Breast epithelium (tissue), 4 donors: Measurements from ENCODE around the gene IFNGR2. TPM values are rescaled to one million over a fixed set of nuclear protein-coding genes. Genes with fewer than 3 reads are reported as not detected.

Source experiments
- DNase-seq, 2 donors: peaks; one replicate each; pipeline ENCODE4 v3.0.0-alpha.2; 2019; ENCODE audit warnings: low spot score in 2 of 2
- H3K27ac ChIP-seq, 2 donors: fragments of 200-600 bp; sonication (generic) in 1 of 2; one replicate each; pipeline ENCODE4 v1.5.1; 2016 to 2019; ENCODE audit warnings: mild to moderate bottlenecking in 1 of 2
- H3K27me3 ChIP-seq, 2 donors: fragments of 200-600 bp; sonication (generic) in 1 of 2; one replicate each; pipeline versions ENCODE4 v1.5.1 to v1.6.0; 2017 to 2019; ENCODE audit warnings: control low read depth in 1 of 2, mild to moderate bottlenecking in 1 of 2
- H3K36me3 ChIP-seq: fragments of 200-600 bp; one replicate; pipeline ENCODE4 v1.5.1; 2019
- H3K4me1 ChIP-seq, 2 donors: fragments of 200-600 bp; sonication (generic); one replicate each; pipeline ENCODE4 v1.5.1; 2016 to 2019; ENCODE audit warnings: control low read depth in 1 of 2
- H3K4me3 ChIP-seq, 3 donors: fragments of 200-600 bp; sonication (generic); 1 replicate in 2 of 3; 2 replicates in 1 of 3; pipeline ENCODE4 v1.5.1; 2016 to 2019; ENCODE audit warnings: mild to moderate bottlenecking in 3 of 3, moderate library complexity in 2 of 3
- H3K9me3 ChIP-seq, 2 donors: fragments of 200-600 bp; sonication (generic) in 1 of 2; one replicate each; pipeline ENCODE4 v1.5.1; 2016 to 2019; ENCODE audit warnings: control low read depth in 1 of 2
- CTCF ChIP-seq, 3 donors: fragments of 450-650 bp; IDR thresholded peaks; one replicate each; pipeline ENCODE4 v1.5.1; 2016 to 2017; ENCODE audit warnings: antibody characterized with exemption in 3 of 3, mild to moderate bottlenecking in 3 of 3, moderate library complexity in 3 of 3
- POLR2A ChIP-seq: fragments of 450-650 bp; IDR thresholded peaks from one replicate; pipeline ENCODE4 v1.6.1; 2016; ENCODE audit warnings: antibody characterized with exemption, mild to moderate bottlenecking, moderate library complexity
- POLR2AphosphoS5 ChIP-seq, 3 donors: sonication (generic); formaldehyde crosslinking; IDR thresholded peaks; one replicate each; pipeline ENCODE4 v1.6.1; 2017; ENCODE audit warnings: antibody characterized with exemption in 3 of 3
- intact Hi-C: fragments of 100-400 bp; cut with DNase I; formaldehyde crosslinking; loops from one replicate; pipeline ENCODE4 v1.15.1; 2023; ENCODE audit warnings: low total_unique reads
- total RNA-seq, 3 donors: library from RNA; depleted of rRNA; stranded (reverse); fragments of >200 nt; gene quantifications; one replicate each; pipeline ENCODE4 v1.1.0, GENCODE V29; 2016

Gene IFNGR2
- total RNA-seq, 3 donors from 2014 or later: 61.6 to 76.7 (median 70.8) TPM

DNA sequence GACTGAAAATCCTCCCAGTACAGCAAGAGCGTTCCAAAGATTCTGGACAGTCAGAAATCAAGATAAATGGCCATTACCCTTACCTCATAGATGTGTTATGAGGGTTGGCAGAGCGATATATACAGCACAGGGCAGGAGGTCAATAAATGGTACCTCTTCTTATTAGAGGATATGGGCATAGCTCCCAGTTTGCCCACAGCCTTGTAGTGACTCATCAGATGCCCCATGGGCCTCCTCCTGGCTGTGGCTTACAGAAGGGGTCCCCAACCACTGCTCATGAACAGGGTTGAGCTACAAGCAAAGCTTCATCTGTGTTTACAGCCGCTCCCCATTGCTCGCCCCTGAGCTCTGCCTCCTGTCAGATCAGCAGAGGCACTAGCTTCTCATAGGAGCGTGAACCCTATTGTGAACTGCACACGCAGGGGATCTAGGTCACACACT is 7.3 kb upstream of the IFNGR2 start:
- TF ChIP-seq POLR2AphosphoS5 (IDR thresholded peaks at IDR 0.05) (no peak), CTCF (IDR thresholded peaks at IDR 0.05) (no peak), POLR2A (no peak)
- Histone ChIP-seq H3K27me3 (no peaks in the 10 kb centered on the region), H3K27ac (no peak overlapping the region), H3K36me3 (no peaks in the 10 kb centered on the region), H3K9me3 (no peaks in the 10 kb centered on the region), H3K4me3 (no peak overlapping the region), H3K4me1 (no peaks in the 10 kb centered on the region)
- intact Hi-C loops: no loop called here
- DNase-seq: no peak

DNA sequence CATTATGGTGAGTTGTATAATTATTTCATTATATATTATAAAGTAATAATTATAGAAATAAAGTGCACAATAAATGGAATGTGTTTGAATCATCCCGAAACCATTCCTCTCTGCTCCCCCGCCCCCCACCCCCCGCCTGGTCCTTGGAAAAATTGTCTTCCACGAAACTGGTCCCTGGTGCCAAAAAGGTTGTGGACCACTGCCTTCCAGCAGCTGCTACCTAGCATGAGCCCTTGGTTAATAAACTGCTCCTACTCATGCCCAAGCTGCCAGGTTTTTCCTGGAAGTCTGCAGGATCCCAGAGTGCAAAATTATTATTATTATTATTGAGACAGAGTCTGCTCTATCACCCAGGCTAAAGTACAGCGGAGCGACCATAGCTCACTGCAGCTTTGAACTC is 6.8 kb upstream of the IFNGR2 start:
- H3K4me1 ChIP-seq: no peaks in the 10 kb centered on the region
- no peaks in the 10 kb centered on the region for H3K9me3 ChIP-seq
- H3K36me3 ChIP-seq: no peaks in the 10 kb centered on the region
- H3K27ac ChIP-seq: no peak overlapping the region
- H3K27me3 ChIP-seq: no peaks in the 10 kb centered on the region
- TF ChIP-seq POLR2AphosphoS5 (IDR thresholded peaks at IDR 0.05) (no peak), POLR2A (no peak), CTCF (IDR thresholded peaks at IDR 0.05) (no peak)
- intact Hi-C loops: no loop called here
- no peak for DNase-seq
- H3K4me3 ChIP-seq: no peak overlapping the region

GRCh38 chr21:33396951-33397350 is 6.3 kb upstream of the IFNGR2 start:
- DNase-seq: no peak
- Histone ChIP-seq H3K9me3 (no peaks in the 10 kb centered on the region), H3K36me3 (no peaks in the 10 kb centered on the region), H3K4me1 (no peaks in the 10 kb centered on the region), H3K27me3 (no peaks in the 10 kb centered on the region), H3K4me3 (no peak overlapping the region), H3K27ac (no peak overlapping the region)
- TF ChIP-seq CTCF (IDR thresholded peaks at IDR 0.05) (no peak), POLR2AphosphoS5 (IDR thresholded peaks at IDR 0.05) (no peak), POLR2A (no peak)
- intact Hi-C loops: no loop called here

GRCh38 chr21:33397717-33398116 is 5.5 kb upstream of the IFNGR2 start:
- DNase-seq: no peak

DNA sequence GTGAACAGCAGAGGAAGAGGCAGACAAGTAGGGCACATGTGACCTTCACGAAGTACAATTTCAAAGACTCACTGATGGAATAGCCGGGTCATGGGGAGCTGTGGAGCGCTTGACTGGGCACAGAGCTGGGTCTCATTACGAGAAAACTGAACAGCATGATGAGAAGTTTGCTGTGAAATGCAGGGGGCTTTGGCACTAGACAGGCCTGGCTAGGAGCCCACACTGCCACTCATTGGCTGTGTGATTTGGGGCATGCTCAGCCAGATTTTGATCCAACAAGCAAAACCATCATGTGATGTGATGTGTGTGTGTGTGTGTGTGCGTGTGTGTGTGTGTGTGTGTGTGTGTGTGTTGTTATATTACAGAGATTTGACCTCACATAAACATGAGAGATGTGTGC is 4.9 kb upstream of the IFNGR2 start:
- H3K4me3 ChIP-seq: no peak overlapping the region
- H3K36me3 ChIP-seq: no peaks in the 10 kb centered on the region
- no peak for DNase-seq
- H3K9me3 ChIP-seq: no peaks in the 10 kb centered on the region
- no peak for TF ChIP-seq POLR2AphosphoS5 (IDR thresholded peaks at IDR 0.05)
- TF ChIP-seq POLR2A: no peak
- TF ChIP-seq CTCF (IDR thresholded peaks at IDR 0.05): no peak
- H3K27me3 ChIP-seq: no peaks in the 10 kb centered on the region
- intact Hi-C loops: no loop called here
- H3K4me1 ChIP-seq: no peaks in the 10 kb centered on the region
- no peak overlapping the region for H3K27ac ChIP-seq

More at GRCh38 chr21:33397717-33398116, 5.5 kb upstream of the IFNGR2 start:
- intact Hi-C loops: no loop called here
- no peak overlapping the region for H3K4me3 ChIP-seq
- H3K27ac ChIP-seq: no peak overlapping the region
- H3K4me1 ChIP-seq: no peaks in the 10 kb centered on the region
- H3K9me3 ChIP-seq: no peaks in the 10 kb centered on the region
- TF ChIP-seq POLR2AphosphoS5 (IDR thresholded peaks at IDR 0.05): no peak
- TF ChIP-seq POLR2A: no peak
- no peak for TF ChIP-seq CTCF (IDR thresholded peaks at IDR 0.05)
- no peaks in the 10 kb centered on the region for H3K27me3 ChIP-seq
- H3K36me3 ChIP-seq: no peaks in the 10 kb centered on the region
